Esophagus squamous epithelium (tissue), 4 donors: Measurements from ENCODE around the gene SNED1.

ENCODE experiments used
- CTCF ChIP-seq, 6 experiments: fragments of 450-650 bp in 4 of 6; fragments of 200-600 bp in 2 of 6; sonication (generic) in 2 of 6; IDR thresholded peaks; one replicate each; pipeline ENCODE4 v1.5.1; 2016 to 2019; ENCODE audit warnings: antibody characterized with exemption in 6 of 6, mild to moderate bottlenecking in 4 of 6, moderate library complexity in 4 of 6
- POLR2A ChIP-seq, 4 donors: fragments of 450-650 bp; IDR thresholded peaks; one replicate each; pipeline ENCODE4 v1.6.1; 2017; ENCODE audit warnings: antibody characterized with exemption in 4 of 4, mild to moderate bottlenecking in 4 of 4, moderate library complexity in 3 of 4

- no peak for TF ChIP-seq CTCF (IDR thresholded peaks at IDR 0.05)
- TF ChIP-seq POLR2A (IDR thresholded peaks at IDR 0.05), result no peak
Observed at GRCh38 chr2:241033994-241034393, 35.6 kb downstream of the SNED1 start.
